GM13977 (cell line): ENCODE data around the gene OR51B4.

Source experiments
- DNase-seq: peaks from one replicate; pipeline ENCODE4 v3.0.0; 2012; ENCODE audit warnings: low spot score
- in situ Hi-C: fragments of 300-500 bp; cut with MboI; formaldehyde crosslinking; loops from one replicate; pipeline ENCODE4 v1.12.0; 2022; ENCODE audit warnings: low sequenced_read_pairs, low pct_unique_long_range_greater_than_20kb, mixed read lengths, inconsistent platforms; ENCODE audit not compliant: unreplicated experiment
- TF ChIP-seq, protein P1 (sequence below): IDR thresholded peaks from 2 replicates; pipeline ENCODE4 v1.5.1; 2012; ENCODE audit warnings: mild to moderate bottlenecking, control low read depth; ENCODE audit not compliant: insufficient read depth; ENCODE audit errors: extremely low read depth, missing control alignments

The OR51B4 gene

DNA sequence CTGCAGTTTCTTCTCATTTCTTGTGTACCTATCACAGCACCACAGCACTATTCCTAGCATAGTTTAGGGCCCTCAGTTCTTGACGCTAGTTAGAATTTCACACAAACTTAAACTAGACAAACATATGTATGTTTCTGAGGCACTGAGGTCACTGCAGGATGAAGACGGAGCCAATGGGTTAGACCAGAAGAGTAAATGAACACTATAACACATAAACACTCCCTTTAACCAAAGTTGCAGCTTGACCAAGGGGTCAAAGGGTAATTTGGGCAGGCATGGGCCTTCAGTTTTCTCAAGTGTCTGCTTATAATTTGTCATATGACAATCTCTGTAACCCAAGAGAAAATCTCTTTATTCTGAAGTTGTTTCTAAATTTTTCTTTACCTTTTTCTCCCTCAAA is 19.1 kb downstream of the OR51B4 start:
- DNase-seq, result no peak
- TF ChIP-seq, protein P1, sequence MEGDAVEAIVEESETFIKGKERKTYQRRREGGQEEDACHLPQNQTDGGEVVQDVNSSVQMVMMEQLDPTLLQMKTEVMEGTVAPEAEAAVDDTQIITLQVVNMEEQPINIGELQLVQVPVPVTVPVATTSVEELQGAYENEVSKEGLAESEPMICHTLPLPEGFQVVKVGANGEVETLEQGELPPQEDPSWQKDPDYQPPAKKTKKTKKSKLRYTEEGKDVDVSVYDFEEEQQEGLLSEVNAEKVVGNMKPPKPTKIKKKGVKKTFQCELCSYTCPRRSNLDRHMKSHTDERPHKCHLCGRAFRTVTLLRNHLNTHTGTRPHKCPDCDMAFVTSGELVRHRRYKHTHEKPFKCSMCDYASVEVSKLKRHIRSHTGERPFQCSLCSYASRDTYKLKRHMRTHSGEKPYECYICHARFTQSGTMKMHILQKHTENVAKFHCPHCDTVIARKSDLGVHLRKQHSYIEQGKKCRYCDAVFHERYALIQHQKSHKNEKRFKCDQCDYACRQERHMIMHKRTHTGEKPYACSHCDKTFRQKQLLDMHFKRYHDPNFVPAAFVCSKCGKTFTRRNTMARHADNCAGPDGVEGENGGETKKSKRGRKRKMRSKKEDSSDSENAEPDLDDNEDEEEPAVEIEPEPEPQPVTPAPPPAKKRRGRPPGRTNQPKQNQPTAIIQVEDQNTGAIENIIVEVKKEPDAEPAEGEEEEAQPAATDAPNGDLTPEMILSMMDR, result no peak
- in situ Hi-C loops, result no loop called here

- no peak for DNase-seq
- in situ Hi-C loops, result no loop called here
- TF ChIP-seq, protein P1, result no peak
Observed at GRCh38 chr11:5281596-5281995, 20.1 kb downstream of the OR51B4 start.

GRCh38 chr11:5280582-5281102 is 21.1 kb downstream of the OR51B4 start:
- in situ Hi-C loops, result no loop called here
- peak; percentile 51 for DNase-seq
- TF ChIP-seq, protein P1, result no peak

DNA sequence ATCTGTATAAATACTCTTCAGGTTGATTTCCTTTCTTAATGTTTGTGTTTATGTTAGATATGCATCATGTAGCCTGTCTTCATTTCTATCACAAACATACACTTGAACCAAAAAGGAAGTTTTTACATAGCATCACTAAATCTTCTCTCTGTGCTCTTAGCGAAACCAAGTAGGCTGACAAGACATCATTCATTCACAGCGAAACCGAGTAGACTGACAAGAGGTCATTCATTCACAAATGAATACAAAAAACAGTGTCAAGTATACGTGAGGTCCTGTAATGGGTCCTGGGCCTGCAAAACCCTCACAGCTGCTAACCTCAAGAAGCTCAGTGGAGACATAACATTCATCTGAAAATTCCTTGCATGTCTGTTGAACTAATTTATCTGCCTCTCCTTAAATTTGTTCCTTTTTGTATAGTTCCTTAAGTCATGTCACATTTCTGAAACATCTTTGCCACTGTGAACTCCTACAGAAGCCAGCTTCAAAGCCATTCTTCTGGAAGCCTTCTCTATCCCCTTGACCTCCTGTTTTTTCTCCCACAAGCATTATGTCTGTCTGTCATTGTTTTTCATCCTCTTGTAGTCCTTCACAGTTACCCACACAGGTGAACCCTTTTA is 22.2 kb downstream of the OR51B4 start:
- in situ Hi-C loops, result no loop called here
- TF ChIP-seq, protein P1, result no peak
- no peak for DNase-seq

DNA sequence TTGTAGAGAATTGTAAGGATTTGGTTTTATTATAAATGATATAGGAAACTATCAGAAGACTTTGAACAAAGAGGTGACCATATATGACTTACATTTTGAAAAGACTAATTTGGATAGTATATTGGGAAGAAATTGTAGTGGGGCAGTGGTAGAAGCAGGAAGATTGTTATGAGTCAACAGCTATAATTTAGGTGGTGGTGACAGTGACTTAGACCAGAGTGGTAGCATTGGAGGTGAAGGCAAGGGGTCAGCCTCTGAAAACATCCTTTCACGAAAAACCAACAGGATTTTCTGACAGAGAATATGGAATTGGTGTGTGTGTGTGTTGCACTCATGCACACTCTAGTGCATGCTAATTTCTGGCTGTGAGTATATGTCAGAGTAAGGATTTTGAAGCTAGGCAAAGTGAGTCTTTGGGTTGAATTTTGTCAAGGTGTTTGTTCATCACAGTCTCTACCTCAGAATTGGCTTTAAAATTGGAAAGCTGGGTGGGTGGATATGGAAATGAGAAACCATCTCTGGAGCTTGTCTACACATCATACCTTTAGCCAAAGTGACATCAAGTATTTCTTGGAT is 23.9 kb downstream of the OR51B4 start:
- in situ Hi-C loops, result no loop called here
- TF ChIP-seq, protein P1, result no peak
- no peak for DNase-seq

DNA sequence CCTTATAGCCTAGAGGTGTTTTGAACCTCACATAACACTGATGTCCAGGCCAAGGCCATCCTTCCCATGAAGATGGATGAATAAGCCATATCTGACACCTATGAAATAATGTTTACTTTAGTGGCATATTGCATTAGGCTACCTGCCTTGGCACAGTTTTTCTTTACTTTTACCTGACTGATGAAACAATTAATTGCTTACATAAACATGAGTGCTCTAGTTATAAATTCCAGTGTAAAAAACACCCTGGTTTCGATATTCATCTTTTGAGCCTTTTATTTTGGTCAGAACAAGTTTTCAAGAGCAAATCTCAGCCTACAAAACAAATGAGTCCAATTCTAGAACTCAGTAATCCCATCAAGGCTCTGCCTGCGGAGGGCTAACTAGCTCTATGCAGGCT is 25.0 kb downstream of the OR51B4 start:
- DNase-seq, result no peak
- in situ Hi-C loops, result no loop called here
- TF ChIP-seq, protein P1, result no peak
